NT2/D1 (cell line): ENCODE measurements around the gene MEG3.

Source experiments
- SUZ12 ChIP-seq: IDR thresholded peaks from 2 replicates; pipeline ENCODE4 v1.6.1; 2011; ENCODE audit not compliant: insufficient read length, insufficient read depth; ENCODE audit errors: extremely low read depth
- ZNF274 ChIP-seq: IDR thresholded peaks from 2 replicates; pipeline ENCODE4 v1.6.1; 2011; ENCODE audit warnings: mild to moderate bottlenecking, low read depth, low read length

DNA sequence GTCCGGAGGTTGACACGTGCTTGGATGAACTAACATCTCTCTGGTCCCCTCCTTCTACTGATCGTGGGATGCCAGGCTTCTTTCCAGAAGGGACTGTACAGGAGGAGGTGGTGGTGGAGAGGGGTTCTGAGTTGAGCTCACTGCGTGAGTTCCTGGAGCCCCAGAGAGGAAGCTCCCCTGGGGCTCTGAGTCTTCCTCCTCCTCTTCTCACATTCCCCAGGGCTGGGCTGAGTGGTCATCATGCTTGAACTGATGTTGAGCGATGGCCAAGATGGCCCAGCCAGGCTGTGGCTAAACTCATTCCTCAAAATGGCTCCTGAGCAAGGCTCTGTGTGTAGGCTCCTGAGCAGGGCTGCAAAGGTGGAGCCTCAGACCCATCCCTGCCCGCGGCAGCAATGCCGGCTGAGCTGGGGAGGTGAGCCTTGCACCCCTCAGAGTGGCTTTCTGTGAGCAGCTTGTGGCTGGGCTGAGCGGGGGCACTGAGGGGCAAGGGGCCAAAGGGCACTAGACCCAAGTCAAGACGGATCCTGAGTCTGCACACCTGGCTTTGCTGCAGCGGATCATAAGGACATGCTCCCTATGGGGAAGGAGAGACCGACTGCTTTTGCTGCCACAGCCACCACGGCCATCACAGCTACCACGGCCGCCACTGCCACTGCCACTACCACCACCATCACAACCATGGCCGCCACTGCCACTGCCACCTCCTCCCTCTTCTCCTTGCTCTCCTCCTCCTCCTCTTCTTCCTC is 35.4 kb downstream of the MEG3 start:
- TF ChIP-seq SUZ12: no peak
- TF ChIP-seq ZNF274: no peak
